Aorta (tissue), 5 donors: ENCODE data around the gene TUBG1. TPM values are rescaled to one million over a fixed set of nuclear protein-coding genes. Genes with fewer than 3 reads are reported as not detected.
A peak's percentile ranks its signal among the peaks of the same experiment; 100 is the strongest.
"Not testable (repeated sequence)": the region's sequence is repeated elsewhere in the genome, so short reads cannot be mapped to it uniquely, and the experiment has no call there.

ENCODE experiments used
- ATAC-seq: fragments of 200-7000 bp; cut with Tn5 transposase; one replicate; pipeline ENCODE4 v1.9.1; 2022; ENCODE audit warnings: moderate library complexity; ENCODE audit not compliant: low FRiP score
- DNase-seq, 2 donors: peaks; one replicate each; pipeline ENCODE4 v3.0.0-alpha.2; 2020
- H3K27ac ChIP-seq, 2 donors: one replicate each; pipeline ENCODE4 v1.5.1; 2013; ENCODE audit warnings: low read length in 2 of 2, mild to moderate bottlenecking in 2 of 2, moderate library complexity in 2 of 2, control low read depth in 1 of 2, inconsistent platforms in 1 of 2, low read depth in 1 of 2
- H3K27me3 ChIP-seq, 2 donors: one replicate each; pipeline ENCODE4 v1.6.1; 2013; ENCODE audit warnings: control low read depth in 1 of 2, low read length in 1 of 2, mild to moderate bottlenecking in 1 of 2, moderate library complexity in 1 of 2; ENCODE audit not compliant: insufficient read depth in 2 of 2, control insufficient read depth in 1 of 2
- H3K36me3 ChIP-seq, 2 donors: one replicate each; pipeline ENCODE4 v1.6.1; 2013; ENCODE audit warnings: control low read depth in 1 of 2, low read length in 1 of 2, mild to moderate bottlenecking in 1 of 2; ENCODE audit not compliant: insufficient read depth in 2 of 2, control insufficient read depth in 1 of 2
- H3K4me1 ChIP-seq, 2 donors: one replicate each; pipeline ENCODE4 v1.6.1; 2013; ENCODE audit warnings: low read length in 2 of 2, control low read depth in 1 of 2, mild to moderate bottlenecking in 1 of 2, moderate library complexity in 1 of 2; ENCODE audit not compliant: insufficient read depth in 2 of 2, control insufficient read depth in 1 of 2
- H3K4me3 ChIP-seq, 2 donors: one replicate each; pipeline ENCODE4 v1.5.1; 2013; ENCODE audit warnings: low read length in 2 of 2, control low read depth in 1 of 2, mild to moderate bottlenecking in 1 of 2
- H3K9me3 ChIP-seq: one replicate; pipeline ENCODE4 v1.6.1; 2013; ENCODE audit warnings: mild to moderate bottlenecking, low read length; ENCODE audit not compliant: control insufficient read depth
- WGBS, 2 donors: extraction: QIAGEN DNeasy Blood & Tissue Kit; methylation state at CpG; one replicate each; pipeline ENCODE4 v1.1.7; 2013; 5-methylcytosine and 5-hydroxymethylcytosine counted together
- intact Hi-C, 2 donors: fragments of 100-400 bp; cut with DNase I; formaldehyde crosslinking; loops; one replicate each; pipeline versions ENCODE4 v1.14.2 to v1.15.0; 2022
- polyA plus RNA-seq, 2 donors: library from polyadenylated mRNA; stranded (reverse); fragments of 200-250 nt; gene quantifications; one replicate each; pipeline ENCODE4 v1.2.3, GENCODE V29; 2013
- total RNA-seq, 2 donors: library from RNA; stranded (reverse); fragmentation: NEBNext Ultra II Directional; extraction: Animal tissue kit (Norgen Biotek cat#: 25700); gene quantifications; one replicate each; pipeline ENCODE4 v1.2.1, GENCODE V29; 2021
- donor health status: healthy with polysubstance abuse.
- donor health status: Bipolar disorder and iron deficiency.
- donor health status: DM: no; HTN: no; CAD: no.
- donor health status: DM: no; HTN: no; CAD: no.
- donor health status: DM: yes; HTN: yes; CAD: no.

TUBG1 gene
- total and polyA plus RNA-seq, 4 donors: 15.7 to 24.9 (median 20.5) TPM

- 80 to 83% methylated on average over 4 of the region's 4 CpGs for WGBS, 2 donors
- Histone ChIP-seq H3K9me3 (no peaks in the 10 kb centered on the region), H3K4me3 (no peak overlapping the region), H3K27me3 (no peaks in the 10 kb centered on the region), H3K27ac (no peak overlapping the region), H3K4me1 (no peaks in the 10 kb centered on the region), H3K36me3 (no peaks in the 10 kb centered on the region)
- DNase-seq: no peak
- intact Hi-C loops: no loop called here
- no peak for ATAC-seq
Measured at GRCh38 chr17:42651392-42651791, 41.9 kb downstream of the TUBG1 start.

DNA sequence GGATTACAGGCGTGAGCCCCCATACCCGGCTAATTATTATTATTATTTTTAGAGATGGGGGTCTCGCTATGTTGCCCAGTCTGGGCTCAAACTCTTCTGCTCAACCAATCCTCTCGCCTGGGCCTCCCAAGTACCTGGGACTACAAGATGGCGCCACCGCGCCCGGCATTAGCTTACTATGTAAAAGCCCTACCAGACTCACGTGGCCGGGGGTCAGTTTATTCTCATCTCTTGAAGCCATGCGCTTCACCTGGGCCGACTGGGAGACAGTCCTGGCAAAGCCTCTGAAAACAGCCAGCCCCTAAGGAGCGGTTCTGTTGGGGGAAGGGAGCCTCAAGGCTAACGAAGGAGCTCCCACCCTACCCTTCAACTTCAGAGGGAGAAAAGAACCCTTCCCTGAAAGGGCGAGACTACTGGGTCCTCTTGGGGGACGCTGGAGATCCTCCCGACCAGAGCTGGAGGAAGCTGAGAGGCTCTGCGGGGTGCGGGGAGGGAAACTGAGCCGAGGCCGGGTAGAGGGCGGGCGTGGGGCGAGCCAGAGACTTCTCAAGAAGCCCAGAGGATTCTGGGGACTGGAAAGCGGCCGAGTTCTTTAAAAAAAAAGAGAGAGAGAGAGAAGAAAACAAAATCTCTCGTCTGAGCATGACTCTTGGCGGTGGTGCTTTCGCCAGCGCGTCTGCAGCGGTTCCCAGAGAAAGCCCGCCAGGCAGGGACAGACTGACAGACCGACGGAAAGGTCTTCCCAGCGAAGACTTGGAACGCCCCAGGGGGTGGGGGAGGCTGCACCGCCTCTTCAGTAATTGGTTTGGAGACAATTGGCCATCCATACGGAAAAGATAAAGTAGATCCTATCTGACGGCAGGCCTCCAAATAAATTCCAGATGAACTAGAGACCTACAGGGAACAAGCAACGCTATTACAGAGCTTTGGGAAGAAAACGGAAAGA lies 44.0 kb downstream of the TUBG1 start:
- Histone ChIP-seq H3K27me3 (no peaks in the 10 kb centered on the region), H3K4me1 (no peaks in the 10 kb centered on the region), H3K27ac (peak overlapping the region in 1 of 2 donors; percentile 52), H3K9me3 (no peaks in the 10 kb centered on the region), H3K36me3 (no peaks in the 10 kb centered on the region), H3K4me3 (peak overlapping the region; percentile 33 to 36)
- intact Hi-C loops: no loop called here
- ATAC-seq (peak; percentile 88), DNase-seq (peak; percentile 79 to 87)
- WGBS, 2 donors: 23 to 24% methylated on average over 41 to 42 of the region's 42 CpGs

- DNase-seq (no peak), ATAC-seq (no peak)
- intact Hi-C loops: loop anchor here in 1 of 2 donors (5.0 kb wide), 1 partner anchor 43 kb away; no protein-coding TSS in a partner anchor
- Histone ChIP-seq H3K27ac (no peak overlapping the region), H3K4me3 (no peak overlapping the region), H3K9me3 (no peaks in the 10 kb centered on the region), H3K36me3 (no peaks in the 10 kb centered on the region), H3K27me3 (no peaks in the 10 kb centered on the region), H3K4me1 (no peaks in the 10 kb centered on the region)
- 72 to 73% methylated on average over 2 of the region's 2 CpGs for whole genome bisulfite sequencing, 2 donors
Measured at GRCh38 chr17:42655528-42655927, 46.0 kb downstream of the TUBG1 start.

DNA sequence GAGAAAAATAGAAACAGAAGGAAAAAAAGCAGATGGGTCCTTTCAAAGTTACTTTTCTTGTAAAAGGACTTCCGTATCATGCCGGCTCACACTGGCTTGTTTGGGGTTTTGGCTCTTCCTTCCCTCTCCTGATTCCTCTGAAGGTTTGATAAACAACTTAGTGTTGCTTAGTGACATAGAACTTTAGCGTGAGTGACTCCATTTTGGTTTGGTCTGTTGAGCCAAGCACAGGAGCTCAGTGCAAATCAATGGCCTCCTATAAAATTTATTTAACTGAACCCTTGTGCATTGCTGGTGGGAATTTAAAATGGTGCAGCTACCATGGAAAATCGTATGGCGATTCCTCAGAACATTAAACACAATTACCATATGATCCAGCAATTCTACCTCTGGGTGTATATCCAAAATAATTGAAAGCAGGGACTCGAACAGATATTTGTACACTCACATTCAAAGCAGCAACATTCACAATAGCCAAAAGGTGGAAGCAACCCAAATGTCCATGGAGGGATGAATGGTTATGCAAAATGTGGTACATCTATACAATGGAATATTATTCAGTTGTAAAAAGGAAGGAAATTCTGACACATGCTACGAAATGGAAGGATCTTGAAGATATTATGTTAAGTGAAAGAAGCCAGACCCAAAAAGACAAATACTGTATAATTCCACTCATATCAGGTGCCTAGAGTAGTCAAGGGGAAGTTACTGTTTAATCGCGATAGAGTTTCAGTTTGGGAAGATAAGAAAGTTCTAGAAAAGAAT lies 48.5 kb downstream of the TUBG1 start:
- Histone ChIP-seq H3K4me1 (no peaks in the 10 kb centered on the region), H3K4me3 (no peak overlapping the region), H3K9me3 (no peaks in the 10 kb centered on the region), H3K27ac (no peak overlapping the region), H3K27me3 (no peaks in the 10 kb centered on the region), H3K36me3 (no peaks in the 10 kb centered on the region)
- no peak for DNase-seq
- intact Hi-C loops: loop anchor here in 1 of 2 donors (5.0 kb wide), 1 partner anchor 46 kb away; no protein-coding TSS in a partner anchor
- no peak for ATAC-seq
- 93 to 94% methylated on average over 9 of the region's 9 CpGs for WGBS, 2 donors

GRCh38 chr17:42659079-42659931 lies 49.8 kb downstream of the TUBG1 start, which contains the start of gene TUBG2:
TSS of gene TUBG2 (plus strand) at chr17:42659284. CDS start at chr17:42659504, 220 bp downstream.
- intact Hi-C loops: loop anchor here in 1 of 2 donors (5.0 kb wide), 1 partner anchor 47 kb away; no protein-coding TSS in a partner anchor
- peak; percentile 93 to 96 for DNase-seq
- H3K27ac ChIP-seq: peak within 1 kb of the TSS; percentile 9 to 81
- H3K4me1 ChIP-seq: no peaks in the 10 kb centered on the region
- no peaks in the 10 kb centered on the region for H3K36me3 ChIP-seq
- no peaks in the 10 kb centered on the region for H3K9me3 ChIP-seq
- WGBS, 2 donors: 1% methylated on average over 47 to 58 of the region's 59 CpGs
- ATAC-seq: peak; percentile 93
- H3K27me3 ChIP-seq: no peaks in the 10 kb centered on the region
- H3K4me3 ChIP-seq: peak within 1 kb of the TSS; percentile 30 to 66

DNA sequence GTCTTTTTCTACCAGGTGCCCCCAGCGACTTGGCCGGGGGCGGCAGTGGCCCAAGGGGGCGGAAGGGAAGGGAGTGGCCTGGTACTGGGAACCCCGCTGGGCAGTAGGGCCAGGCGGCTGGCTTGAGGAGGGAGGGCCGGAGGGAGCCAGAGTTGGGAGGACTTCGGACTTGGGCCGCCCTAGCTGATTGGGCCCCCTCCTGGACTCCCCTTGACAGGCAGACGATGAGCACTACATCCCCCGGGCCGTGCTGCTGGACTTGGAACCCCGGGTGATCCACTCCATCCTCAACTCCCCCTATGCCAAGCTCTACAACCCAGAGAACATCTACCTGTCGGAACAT lies 50.4 kb downstream of the TUBG1 start:
- not testable (repeated sequence) for H3K27ac ChIP-seq, H3K4me3 ChIP-seq, H3K4me1 ChIP-seq, H3K9me3 ChIP-seq, DNase-seq, H3K27me3 ChIP-seq, H3K36me3 ChIP-seq
- peak; percentile 57 for ATAC-seq
- 98 to 100% methylated on average over 1 of the region's 14 CpGs for WGBS, 2 donors
- intact Hi-C loops: loop anchor here (5.0 kb wide), 1 partner anchor 48 kb away; no protein-coding TSS in a partner anchor

DNA sequence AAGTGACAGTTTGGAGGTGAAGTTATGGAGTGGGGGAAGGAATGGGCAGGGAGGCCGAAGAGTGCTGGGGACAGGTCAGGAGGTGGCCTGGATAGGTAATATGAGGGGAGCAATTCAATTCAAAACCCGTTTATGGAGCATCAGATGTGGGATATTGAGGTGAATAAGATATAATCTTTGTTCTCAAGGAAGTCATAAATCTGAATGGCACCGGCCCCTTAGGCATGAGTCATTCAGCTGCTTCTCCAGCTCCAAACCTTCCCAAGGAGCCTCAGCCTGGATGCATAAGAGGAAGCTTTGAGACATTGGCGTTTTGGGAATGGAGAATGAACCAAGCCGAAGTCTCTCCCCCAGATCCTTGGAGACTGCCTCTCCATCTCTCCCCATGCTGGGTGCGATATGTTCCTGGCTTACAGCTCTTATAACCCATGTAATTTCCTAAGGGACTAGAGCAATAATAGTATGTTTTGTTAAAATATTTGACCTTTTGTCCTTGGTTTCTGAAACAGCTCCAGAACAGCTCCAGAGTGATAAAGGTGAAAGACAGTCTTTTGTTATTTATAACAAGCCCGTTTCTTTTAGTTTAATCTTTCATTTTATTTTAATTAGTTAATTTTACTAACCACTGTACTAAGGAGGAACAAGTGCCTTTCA lies 51.3 kb downstream of the TUBG1 start:
- Histone ChIP-seq H3K9me3 (no peaks in the 10 kb centered on the region), H3K27me3 (no peaks in the 10 kb centered on the region), H3K36me3 (no peaks in the 10 kb centered on the region), H3K27ac (no peak overlapping the region), H3K4me3 (no peak overlapping the region), H3K4me1 (no peaks in the 10 kb centered on the region)
- 33 to 37% methylated on average over 7 of the region's 7 CpGs for WGBS, 2 donors
- intact Hi-C loops: loop anchor here in 1 of 2 donors (5.0 kb wide), 1 partner anchor 49 kb away; no protein-coding TSS in a partner anchor
- DNase-seq (no peak), ATAC-seq (no peak)
